Measurements from ENCODE around the gene ELOA.
"Not testable (repeated sequence)": the region's sequence is repeated elsewhere in the genome, so short reads cannot be mapped to it uniquely, and the experiment has no call there.

Gene ELOA

GRCh38 chr1:23732363-23733224 lies 10.7 kb upstream of the ELOA start:
- in situ Hi-C loops (cut with HindIII; ENCODE audit: low sequenced_read_pairs), result no loop called here

- in situ Hi-C loops (cut with HindIII; ENCODE audit: low sequenced_read_pairs), result not testable (repeated sequence)
Measured at GRCh38 chr1:23733281-23733680, 10.0 kb upstream of the ELOA start.

- in situ Hi-C loops (cut with HindIII; ENCODE audit: low sequenced_read_pairs), result no loop called here
Measured at GRCh38 chr1:23736437-23737134, 6.7 kb upstream of the ELOA start.

GRCh38 chr1:23741609-23742008 lies 1.7 kb upstream of the ELOA start:
- in situ Hi-C loops (cut with HindIII; ENCODE audit: low sequenced_read_pairs), result no loop called here

GRCh38 chr1:23742670-23743286 lies 493 bp upstream of the ELOA start:
- in situ Hi-C loops (cut with HindIII; ENCODE audit: low sequenced_read_pairs), result no loop called here

- in situ Hi-C loops (cut with HindIII; ENCODE audit: low sequenced_read_pairs), result no loop called here
Measured at GRCh38 chr1:23745515-23745914, 2.2 kb downstream of the ELOA start.

- in situ Hi-C loops (cut with HindIII; ENCODE audit: low sequenced_read_pairs), result no loop called here
Measured at GRCh38 chr1:23748016-23748415, 4.7 kb downstream of the ELOA start.

- in situ Hi-C loops (cut with HindIII; ENCODE audit: low sequenced_read_pairs), result no loop called here
Measured at GRCh38 chr1:23751050-23751814, 8.0 kb downstream of the ELOA start.

GRCh38 chr1:23751815-23752200 lies 8.5 kb downstream of the ELOA start:
- in situ Hi-C loops (cut with HindIII; ENCODE audit: low sequenced_read_pairs), result no loop called here

- in situ Hi-C loops (cut with HindIII; ENCODE audit: low sequenced_read_pairs), result no loop called here
Measured at GRCh38 chr1:23752909-23753308, 9.6 kb downstream of the ELOA start.

- in situ Hi-C loops (cut with HindIII; ENCODE audit: low sequenced_read_pairs), result no loop called here
Measured at GRCh38 chr1:23756676-23757075, 13.4 kb downstream of the ELOA start.

GRCh38 chr1:23757812-23758211 lies 14.5 kb downstream of the ELOA start:
- in situ Hi-C loops (cut with HindIII; ENCODE audit: low sequenced_read_pairs), result no loop called here

GRCh38 chr1:23759277-23759676 lies 16.0 kb downstream of the ELOA start:
- in situ Hi-C loops (cut with HindIII; ENCODE audit: low sequenced_read_pairs), result no loop called here

GRCh38 chr1:23763041-23763577 lies 19.8 kb downstream of the ELOA start:
- in situ Hi-C loops (cut with HindIII; ENCODE audit: low sequenced_read_pairs), result no loop called here

GRCh38 chr1:23768733-23769132 lies 25.5 kb downstream of the ELOA start:
- in situ Hi-C loops (cut with HindIII; ENCODE audit: low sequenced_read_pairs), result no loop called here

- in situ Hi-C loops (cut with HindIII; ENCODE audit: low sequenced_read_pairs), result no loop called here
Measured at GRCh38 chr1:23772049-23772853, 29.0 kb downstream of the ELOA start.

- in situ Hi-C loops (cut with HindIII; ENCODE audit: low sequenced_read_pairs), result no loop called here
Measured at GRCh38 chr1:23772854-23773242, 29.6 kb downstream of the ELOA start.

- in situ Hi-C loops (cut with HindIII; ENCODE audit: low sequenced_read_pairs), result no loop called here
Measured at GRCh38 chr1:23774174-23774880, 31.1 kb downstream of the ELOA start.

- in situ Hi-C loops (cut with HindIII; ENCODE audit: low sequenced_read_pairs), result no loop called here
Measured at GRCh38 chr1:23776217-23776616, 32.9 kb downstream of the ELOA start.

Data from DLD1 (cell line).